NCI-H2081 treated with DMSO at 0.1 percent for 48 hours (cell line): ENCODE data around the gene GALNT12.

Experiments used
- DNase-seq: peaks from one replicate; lab custom pipeline; 2025; lab: John Stamatoyannopoulos, UW

GALNT12 gene

GRCh38 chr9:98833090-98833956 lies 25.9 kb downstream of the GALNT12 start:
- no peak for DNase-seq

GRCh38 chr9:98834386-98834785 lies 26.9 kb downstream of the GALNT12 start:
- no peak for DNase-seq

- DNase-seq = no peak
Observed at GRCh38 chr9:98836206-98836605, 28.7 kb downstream of the GALNT12 start.

- DNase-seq = no peak
Observed at GRCh38 chr9:98837516-98837915, 30.0 kb downstream of the GALNT12 start.

- DNase-seq = no peak
Observed at GRCh38 chr9:98838155-98838867, 30.8 kb downstream of the GALNT12 start.

GRCh38 chr9:98838868-98839565 lies 31.5 kb downstream of the GALNT12 start:
- no peak for DNase-seq

GRCh38 chr9:98839724-98840123 lies 32.3 kb downstream of the GALNT12 start:
- DNase-seq = no peak

- no peak for DNase-seq
Observed at GRCh38 chr9:98842510-98842909, 35.0 kb downstream of the GALNT12 start.

GRCh38 chr9:98846081-98846480 lies 38.6 kb downstream of the GALNT12 start:
- DNase-seq = no peak

GRCh38 chr9:98846879-98847278 lies 39.4 kb downstream of the GALNT12 start:
- DNase-seq = no peak

GRCh38 chr9:98848450-98849149 lies 41.1 kb downstream of the GALNT12 start:
- peak; percentile 1 for DNase-seq

- no peak for DNase-seq
Observed at GRCh38 chr9:98849563-98849962, 42.1 kb downstream of the GALNT12 start.

- no peak for DNase-seq
Observed at GRCh38 chr9:98850851-98851729, 43.6 kb downstream of the GALNT12 start.

GRCh38 chr9:98851730-98852459 lies 44.4 kb downstream of the GALNT12 start:
- no peak for DNase-seq

- no peak for DNase-seq
Observed at GRCh38 chr9:98852460-98852734, 44.9 kb downstream of the GALNT12 start.

- no peak for DNase-seq
Observed at GRCh38 chr9:98852961-98853360, 45.5 kb downstream of the GALNT12 start.

GRCh38 chr9:98854266-98854665 lies 46.8 kb downstream of the GALNT12 start:
- DNase-seq = no peak

GRCh38 chr9:98855592-98855991 lies 48.1 kb downstream of the GALNT12 start:
- no peak for DNase-seq

- DNase-seq = no peak
Observed at GRCh38 chr9:98856982-98857381, 49.5 kb downstream of the GALNT12 start.

GRCh38 chr9:98859941-98860340 lies 52.5 kb downstream of the GALNT12 start:
- DNase-seq = no peak

- DNase-seq = no peak
Observed at GRCh38 chr9:98860871-98861293, 53.4 kb downstream of the GALNT12 start.
